Measurements from ENCODE around the gene BAAT. TPM values are rescaled to one million over a fixed set of nuclear protein-coding genes. Genes with fewer than 3 reads are reported as not detected.

Gene BAAT
- total RNA-seq, 1 experiment from 2014 or later: 0.08 TPM

DNA sequence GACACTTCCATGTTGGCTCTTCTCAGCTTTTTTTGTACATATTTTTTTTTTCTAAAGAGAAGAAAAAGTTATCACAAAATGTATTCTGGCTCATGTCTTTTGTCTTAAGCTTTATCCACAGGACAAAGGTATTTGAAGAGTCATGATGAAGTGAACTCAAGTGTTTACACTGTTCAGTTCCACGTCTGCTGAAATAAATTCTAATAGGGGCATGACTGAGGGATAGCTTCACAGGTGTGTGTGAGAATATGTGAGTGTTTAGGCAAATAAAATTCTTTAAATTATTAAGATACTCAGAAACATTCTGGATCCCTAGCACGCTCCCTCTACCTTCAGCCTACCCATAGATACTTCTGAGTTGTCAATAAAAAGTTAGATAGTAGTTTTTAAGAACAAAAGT, 59.8 kb downstream of the BAAT start:
- in situ Hi-C loops (cut with HindIII; ENCODE audit: low pct_unique_long_range_greater_than_20kb, low sequenced_read_pairs) (no loop called here), intact Hi-C loops (cut with micrococcal nuclease; ENCODE audit: unreplicated experiment) (no loop called here)
- H3K4me3 ChIP-seq (ENCODE audit: low read depth in 2 of 2, low read length in 2 of 2): no peak overlapping the region
- H3K9me3 ChIP-seq (ENCODE audit: control insufficient read depth, insufficient read depth, low read depth, low read length): no peaks in the 10 kb centered on the region
- no peaks in the 10 kb centered on the region for H3K36me3 ChIP-seq (ENCODE audit: control insufficient read depth, insufficient read depth, low read length)
- ChIA-PET POLR2A (no interaction called here), CTCF (no interaction called here)
- TF ChIP-seq TCF7L2 (IDR thresholded peaks at IDR 0.05; ENCODE audit: low read depth, low read length) (no peak), SIN3A (IDR thresholded peaks at IDR 0.05; ENCODE audit: borderline replicate concordance, insufficient read depth, low read depth, low read length) (no peak), POLR2AphosphoS5 (IDR thresholded peaks at IDR 0.05; ENCODE audit: low read depth, low read length) (no peak)
- TF ChIP-seq, protein P1, sequence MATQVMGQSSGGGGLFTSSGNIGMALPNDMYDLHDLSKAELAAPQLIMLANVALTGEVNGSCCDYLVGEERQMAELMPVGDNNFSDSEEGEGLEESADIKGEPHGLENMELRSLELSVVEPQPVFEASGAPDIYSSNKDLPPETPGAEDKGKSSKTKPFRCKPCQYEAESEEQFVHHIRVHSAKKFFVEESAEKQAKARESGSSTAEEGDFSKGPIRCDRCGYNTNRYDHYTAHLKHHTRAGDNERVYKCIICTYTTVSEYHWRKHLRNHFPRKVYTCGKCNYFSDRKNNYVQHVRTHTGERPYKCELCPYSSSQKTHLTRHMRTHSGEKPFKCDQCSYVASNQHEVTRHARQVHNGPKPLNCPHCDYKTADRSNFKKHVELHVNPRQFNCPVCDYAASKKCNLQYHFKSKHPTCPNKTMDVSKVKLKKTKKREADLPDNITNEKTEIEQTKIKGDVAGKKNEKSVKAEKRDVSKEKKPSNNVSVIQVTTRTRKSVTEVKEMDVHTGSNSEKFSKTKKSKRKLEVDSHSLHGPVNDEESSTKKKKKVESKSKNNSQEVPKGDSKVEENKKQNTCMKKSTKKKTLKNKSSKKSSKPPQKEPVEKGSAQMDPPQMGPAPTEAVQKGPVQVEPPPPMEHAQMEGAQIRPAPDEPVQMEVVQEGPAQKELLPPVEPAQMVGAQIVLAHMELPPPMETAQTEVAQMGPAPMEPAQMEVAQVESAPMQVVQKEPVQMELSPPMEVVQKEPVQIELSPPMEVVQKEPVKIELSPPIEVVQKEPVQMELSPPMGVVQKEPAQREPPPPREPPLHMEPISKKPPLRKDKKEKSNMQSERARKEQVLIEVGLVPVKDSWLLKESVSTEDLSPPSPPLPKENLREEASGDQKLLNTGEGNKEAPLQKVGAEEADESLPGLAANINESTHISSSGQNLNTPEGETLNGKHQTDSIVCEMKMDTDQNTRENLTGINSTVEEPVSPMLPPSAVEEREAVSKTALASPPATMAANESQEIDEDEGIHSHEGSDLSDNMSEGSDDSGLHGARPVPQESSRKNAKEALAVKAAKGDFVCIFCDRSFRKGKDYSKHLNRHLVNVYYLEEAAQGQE (IDR thresholded peaks at IDR 0.05; ENCODE audit: insufficient read depth in 1 of 2, low read depth in 2 of 2, low read length in 1 of 2): no peak
- TF ChIP-seq, protein P2, sequence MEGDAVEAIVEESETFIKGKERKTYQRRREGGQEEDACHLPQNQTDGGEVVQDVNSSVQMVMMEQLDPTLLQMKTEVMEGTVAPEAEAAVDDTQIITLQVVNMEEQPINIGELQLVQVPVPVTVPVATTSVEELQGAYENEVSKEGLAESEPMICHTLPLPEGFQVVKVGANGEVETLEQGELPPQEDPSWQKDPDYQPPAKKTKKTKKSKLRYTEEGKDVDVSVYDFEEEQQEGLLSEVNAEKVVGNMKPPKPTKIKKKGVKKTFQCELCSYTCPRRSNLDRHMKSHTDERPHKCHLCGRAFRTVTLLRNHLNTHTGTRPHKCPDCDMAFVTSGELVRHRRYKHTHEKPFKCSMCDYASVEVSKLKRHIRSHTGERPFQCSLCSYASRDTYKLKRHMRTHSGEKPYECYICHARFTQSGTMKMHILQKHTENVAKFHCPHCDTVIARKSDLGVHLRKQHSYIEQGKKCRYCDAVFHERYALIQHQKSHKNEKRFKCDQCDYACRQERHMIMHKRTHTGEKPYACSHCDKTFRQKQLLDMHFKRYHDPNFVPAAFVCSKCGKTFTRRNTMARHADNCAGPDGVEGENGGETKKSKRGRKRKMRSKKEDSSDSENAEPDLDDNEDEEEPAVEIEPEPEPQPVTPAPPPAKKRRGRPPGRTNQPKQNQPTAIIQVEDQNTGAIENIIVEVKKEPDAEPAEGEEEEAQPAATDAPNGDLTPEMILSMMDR (IDR thresholded peaks at IDR 0.05): no peak
- no peaks in the 10 kb centered on the region for H3K27me3 ChIP-seq (ENCODE audit: control insufficient read depth, insufficient read depth, low read length)
- ATAC-seq (no peak), DNase-seq (ENCODE audit: low read depth, low spot score) (no peak)
- H3K27ac ChIP-seq (ENCODE audit: low read length): no peak overlapping the region
- no peaks in the 10 kb centered on the region for H3K4me1 ChIP-seq (ENCODE audit: control insufficient read depth, insufficient read depth, low read length)
- no TSS peak for BruUV-seq (replicated peaks)

DNA sequence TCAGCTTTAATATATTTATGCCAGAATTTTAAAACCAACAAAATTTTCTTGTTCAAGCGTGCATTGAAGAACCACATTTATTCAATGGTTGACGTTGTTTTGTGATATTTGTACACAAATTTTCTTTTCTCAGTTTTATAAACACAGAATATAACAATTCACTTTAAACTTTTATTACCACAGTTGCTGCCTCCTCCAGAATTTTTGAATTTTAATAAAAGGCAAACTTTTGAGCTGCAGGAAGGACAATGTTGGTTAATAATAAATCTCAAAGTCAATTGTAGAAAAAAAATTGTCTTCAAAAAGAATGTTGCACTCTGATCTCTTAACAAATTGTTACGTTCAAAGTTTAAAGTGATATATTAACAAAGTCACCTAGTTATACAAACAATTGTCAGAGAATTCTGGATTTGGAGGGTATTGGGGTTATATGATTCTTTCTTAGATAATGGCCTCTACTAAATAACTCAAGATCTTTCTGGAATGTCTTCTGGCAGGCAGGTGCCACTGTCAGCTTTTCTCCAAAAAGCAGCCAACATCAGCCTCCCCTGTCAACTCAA, 60.5 kb downstream of the BAAT start:
- no peak for DNase-seq (ENCODE audit: low read depth, low spot score)
- no peaks in the 10 kb centered on the region for H3K27me3 ChIP-seq (ENCODE audit: control insufficient read depth, insufficient read depth, low read length)
- ATAC-seq: no peak
- no peaks in the 10 kb centered on the region for H3K9me3 ChIP-seq (ENCODE audit: control insufficient read depth, insufficient read depth, low read depth, low read length)
- BruUV-seq (replicated peaks): no TSS peak
- POLR2A ChIA-PET: no interaction called here
- intact Hi-C loops (cut with micrococcal nuclease; ENCODE audit: unreplicated experiment) (no loop called here), in situ Hi-C loops (cut with HindIII; ENCODE audit: low pct_unique_long_range_greater_than_20kb, low sequenced_read_pairs) (no loop called here)
- H3K4me3 ChIP-seq (ENCODE audit: low read depth in 2 of 2, low read length in 2 of 2): no peak overlapping the region
- no peaks in the 10 kb centered on the region for H3K36me3 ChIP-seq (ENCODE audit: control insufficient read depth, insufficient read depth, low read length)
- H3K4me1 ChIP-seq (ENCODE audit: control insufficient read depth, insufficient read depth, low read length): no peaks in the 10 kb centered on the region
- CTCF ChIA-PET: no interaction called here
- no peak overlapping the region for H3K27ac ChIP-seq (ENCODE audit: low read length)
- TF ChIP-seq, protein P1 (IDR thresholded peaks at IDR 0.05; ENCODE audit: insufficient read depth in 1 of 2, low read depth in 2 of 2, low read length in 1 of 2): no peak
- TF ChIP-seq TCF7L2 (IDR thresholded peaks at IDR 0.05; ENCODE audit: low read depth, low read length) (no peak), POLR2AphosphoS5 (IDR thresholded peaks at IDR 0.05; ENCODE audit: low read depth, low read length) (no peak), SIN3A (IDR thresholded peaks at IDR 0.05; ENCODE audit: borderline replicate concordance, insufficient read depth, low read depth, low read length) (no peak)
- TF ChIP-seq, protein P2 (IDR thresholded peaks at IDR 0.05): no peak
